CD4-positive, alpha-beta T cell (primary cell): ENCODE measurements around the gene SSH2. TPM values are rescaled to one million over a fixed set of nuclear protein-coding genes. Genes with fewer than 3 reads are reported as not detected.
A peak's percentile ranks its signal among the peaks of the same experiment; 100 is the strongest.

Experiments
- ATAC-seq: fragments of 200-7000 bp; cut with Tn5 transposase; one replicate; pipeline ENCODE4 v1.10.0; 2022; ENCODE audit warnings: mild to moderate bottlenecking; ENCODE audit not compliant: poor library complexity
- CTCF ChIA-PET: fragments of 350-600 bp; sonication (Branson Sonifier 250); formaldehyde crosslinking; loops from one replicate; lab custom pipeline; 2021; ENCODE audit warnings: antibody characterized with exemption, inconsistent platforms; lab: Charles Lee
- POLR2A ChIA-PET: fragments of 350-600 bp; sonication (Branson Sonifier 250); formaldehyde crosslinking; loops from one replicate; lab custom pipeline; 2021; ENCODE audit warnings: antibody characterized with exemption, inconsistent platforms; lab: Charles Lee
- DNase-seq, 14 experiments: peaks; one replicate each; pipeline ENCODE4 v3.0.0-alpha.2; 2013 to 2020; ENCODE audit warnings: mixed read lengths in 2 of 14
- H3K27ac ChIP-seq, 2 donors: one replicate each; pipeline versions ENCODE4 v1.5.1 to v1.7.0; 2013; ENCODE audit warnings: low read length in 2 of 2, low read depth in 1 of 2, mild to moderate bottlenecking in 1 of 2
- H3K27me3 ChIP-seq, 2 experiments: 1 replicate in 1 of 2; 2 replicates in 1 of 2; pipeline versions ENCODE4 v1.6.1 to v1.7.0; 2013; ENCODE audit warnings: low read length in 2 of 2, control low read depth in 1 of 2, mild to moderate bottlenecking in 1 of 2, moderate library complexity in 1 of 2; ENCODE audit not compliant: insufficient read depth in 2 of 2, control insufficient read depth in 1 of 2
- H3K36me3 ChIP-seq: one replicate; pipeline ENCODE4 v1.6.1; 2013; ENCODE audit warnings: low read length, control low read depth; ENCODE audit not compliant: insufficient read depth
- H3K4me1 ChIP-seq: one replicate; pipeline ENCODE4 v1.6.1; 2013; ENCODE audit warnings: low read length, control low read depth; ENCODE audit not compliant: insufficient read depth
- H3K4me3 ChIP-seq: one replicate; pipeline ENCODE4 v1.5.1; 2013; ENCODE audit warnings: mild to moderate bottlenecking, low read length, moderate library complexity
- H3K9me3 ChIP-seq, 2 experiments: 1 replicate in 1 of 2; 2 replicates in 1 of 2; pipeline versions ENCODE4 v1.6.1 to v1.7.0; 2013; ENCODE audit warnings: low read length in 2 of 2, mild to moderate bottlenecking in 2 of 2, control low read depth in 1 of 2, moderate library complexity in 1 of 2; ENCODE audit not compliant: control insufficient read depth in 1 of 2, insufficient read depth in 1 of 2
- H3K27ac Mint-ChIP-seq: one replicate; pipeline ENCODE4 v1.8.0; 2020; ENCODE audit warnings: mixed read lengths
- H3K27me3 Mint-ChIP-seq: one replicate; pipeline ENCODE4 v1.8.0; 2021; ENCODE audit warnings: mixed read lengths
- H3K36me3 Mint-ChIP-seq: one replicate; pipeline ENCODE4 v1.8.0; 2021; ENCODE audit warnings: low read depth, mixed read lengths
- H3K4me1 Mint-ChIP-seq: one replicate; pipeline ENCODE4 v1.8.0; 2021; ENCODE audit warnings: low read depth, mixed read lengths
- H3K4me3 Mint-ChIP-seq: one replicate; pipeline ENCODE4 v1.8.0; 2020; ENCODE audit warnings: mild to moderate bottlenecking, mixed read lengths
- H3K9me3 Mint-ChIP-seq: one replicate; pipeline ENCODE4 v1.8.0; 2020; ENCODE audit warnings: mixed read lengths
- CTCF ChIP-seq: fragments of 200-600 bp; IDR thresholded peaks from one replicate; pipeline ENCODE4 v1.8.0; 2022; ENCODE audit warnings: antibody characterized with exemption, mild to moderate bottlenecking
- intact Hi-C, 2 experiments: fragments of 100-400 bp; cut with DNase I in 1 of 2; cut with micrococcal nuclease in 1 of 2; formaldehyde crosslinking; loops; one replicate each; pipeline versions ENCODE4 v1.15.1 to v1.9.0; 2023 to 2025; cut with DNase I, micrococcal nuclease
- total RNA-seq, 174 experiments: library from RNA in 2 of 174; stranded (reverse) in 2 of 174; gene quantifications; one replicate each; pipeline ENCODE4 v1.2.3 and lab custom pipeline; 2021 to 2026

Gene SSH2
- total RNA-seq, 2 experiments from 2014 or later = 73.4 to 81.5 TPM

GRCh38 chr17:29663155-29663554 is 266.9 kb downstream of the SSH2 start:
- Mint-ChIP-seq H3K27me3 (no peaks in the 10 kb centered on the region), H3K4me3 (no peak overlapping the region), H3K36me3 (peaks cover 80% of the 10 kb centered on the region), H3K27ac (peak overlapping the region; percentile 55), H3K4me1 (peaks cover 29% of the 10 kb centered on the region), H3K9me3 (no peaks in the 10 kb centered on the region)
- ATAC-seq (no peak), DNase-seq (no peak)
- TF ChIP-seq CTCF = no peak
- Histone ChIP-seq H3K36me3 (peaks cover 68% of the 10 kb centered on the region), H3K9me3 (no peaks in the 10 kb centered on the region), H3K27ac (no peak overlapping the region), H3K4me1 (no peaks in the 10 kb centered on the region), H3K27me3 (no peaks in the 10 kb centered on the region), H3K4me3 (no peak overlapping the region)
- ChIA-PET CTCF (interaction anchor here (0.6 to 1.8 kb wide), 5 partner anchors 12 to 143 kb away, joined by 3 to 6 read pairs (median 4); no protein-coding TSS in a partner anchor), POLR2A (no interaction called here)
- intact Hi-C loops = loop anchor here in 1 of 2 experiments (10.0 kb wide), 1 partner anchor 432 kb away; no protein-coding TSS in a partner anchor

- ATAC-seq (no peak), DNase-seq (no peak)
- H3K4me1 ChIP-seq = no peaks in the 10 kb centered on the region
- H3K36me3 Mint-ChIP-seq = peaks cover 77% of the 10 kb centered on the region
- no peak overlapping the region for H3K4me3 ChIP-seq
- intact Hi-C loops = loop anchor here in 1 of 2 experiments (10.0 kb wide), 1 partner anchor 434 kb away; no protein-coding TSS in a partner anchor
- POLR2A ChIA-PET = no interaction called here
- H3K27ac Mint-ChIP-seq = no peak overlapping the region
- no peak overlapping the region for H3K27ac ChIP-seq
- H3K9me3 Mint-ChIP-seq = no peaks in the 10 kb centered on the region
- no peaks in the 10 kb centered on the region for H3K27me3 Mint-ChIP-seq
- no peaks in the 10 kb centered on the region for H3K9me3 ChIP-seq
- H3K4me3 Mint-ChIP-seq = no peak overlapping the region
- H3K27me3 ChIP-seq = no peaks in the 10 kb centered on the region
- TF ChIP-seq CTCF = no peak
- peaks cover 27% of the 10 kb centered on the region for H3K4me1 Mint-ChIP-seq
- CTCF ChIA-PET = no interaction called here
- H3K36me3 ChIP-seq = peaks cover 59% of the 10 kb centered on the region
These were observed 268.8 kb downstream of the SSH2 start for GRCh38 chr17:29661213-29661612.

- no peak for TF ChIP-seq CTCF
- intact Hi-C loops = no loop called here
- Histone ChIP-seq H3K9me3 (no peaks in the 10 kb centered on the region), H3K4me3 (no peak overlapping the region), H3K27ac (no peak overlapping the region), H3K27me3 (no peaks in the 10 kb centered on the region), H3K4me1 (no peaks in the 10 kb centered on the region), H3K36me3 (peaks cover 60% of the 10 kb centered on the region)
- H3K4me1 Mint-ChIP-seq = peaks cover 18% of the 10 kb centered on the region
- H3K4me3 Mint-ChIP-seq = peak overlapping the region; percentile 30
- H3K27me3 Mint-ChIP-seq = no peaks in the 10 kb centered on the region
- ChIA-PET CTCF (no interaction called here), POLR2A (interaction anchor here (1.4 kb wide), 1 partner anchor 101 kb away, joined by 5 read pairs; no protein-coding TSS in a partner anchor)
- ATAC-seq (peak; percentile 39), DNase-seq (peak in 2 of 14 experiments; percentile 13 to 31)
- peak overlapping the region; percentile 80 for H3K27ac Mint-ChIP-seq
- H3K36me3 Mint-ChIP-seq = peaks cover 79% of the 10 kb centered on the region
- H3K9me3 Mint-ChIP-seq = no peaks in the 10 kb centered on the region
These were observed 270.9 kb downstream of the SSH2 start for GRCh38 chr17:29659155-29659554.
